Hair follicle dermal papilla cell (primary cell): ENCODE results near the gene HIC1. TPM values are rescaled to one million over a fixed set of nuclear protein-coding genes. Genes with fewer than 3 reads are reported as not detected.

Source experiments
- small RNA-seq: library from RNA; depleted of rRNA; stranded (forward); fragments of <200 nt; gene quantifications from one replicate; pipeline ENCODE3, GENCODE V24; 2012
- total RNA-seq: library from RNA; depleted of rRNA; stranded (reverse); fragments of >200 nt; gene quantifications from 2 replicates; pipeline ENCODE4 v1.2.3, GENCODE V29; 2012

The HIC1 gene, protein sequence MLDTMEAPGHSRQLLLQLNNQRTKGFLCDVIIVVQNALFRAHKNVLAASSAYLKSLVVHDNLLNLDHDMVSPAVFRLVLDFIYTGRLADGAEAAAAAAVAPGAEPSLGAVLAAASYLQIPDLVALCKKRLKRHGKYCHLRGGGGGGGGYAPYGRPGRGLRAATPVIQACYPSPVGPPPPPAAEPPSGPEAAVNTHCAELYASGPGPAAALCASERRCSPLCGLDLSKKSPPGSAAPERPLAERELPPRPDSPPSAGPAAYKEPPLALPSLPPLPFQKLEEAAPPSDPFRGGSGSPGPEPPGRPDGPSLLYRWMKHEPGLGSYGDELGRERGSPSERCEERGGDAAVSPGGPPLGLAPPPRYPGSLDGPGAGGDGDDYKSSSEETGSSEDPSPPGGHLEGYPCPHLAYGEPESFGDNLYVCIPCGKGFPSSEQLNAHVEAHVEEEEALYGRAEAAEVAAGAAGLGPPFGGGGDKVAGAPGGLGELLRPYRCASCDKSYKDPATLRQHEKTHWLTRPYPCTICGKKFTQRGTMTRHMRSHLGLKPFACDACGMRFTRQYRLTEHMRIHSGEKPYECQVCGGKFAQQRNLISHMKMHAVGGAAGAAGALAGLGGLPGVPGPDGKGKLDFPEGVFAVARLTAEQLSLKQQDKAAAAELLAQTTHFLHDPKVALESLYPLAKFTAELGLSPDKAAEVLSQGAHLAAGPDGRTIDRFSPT
- total RNA-seq: 69.8 and 71.9 TPM in 2 replicates

DNA sequence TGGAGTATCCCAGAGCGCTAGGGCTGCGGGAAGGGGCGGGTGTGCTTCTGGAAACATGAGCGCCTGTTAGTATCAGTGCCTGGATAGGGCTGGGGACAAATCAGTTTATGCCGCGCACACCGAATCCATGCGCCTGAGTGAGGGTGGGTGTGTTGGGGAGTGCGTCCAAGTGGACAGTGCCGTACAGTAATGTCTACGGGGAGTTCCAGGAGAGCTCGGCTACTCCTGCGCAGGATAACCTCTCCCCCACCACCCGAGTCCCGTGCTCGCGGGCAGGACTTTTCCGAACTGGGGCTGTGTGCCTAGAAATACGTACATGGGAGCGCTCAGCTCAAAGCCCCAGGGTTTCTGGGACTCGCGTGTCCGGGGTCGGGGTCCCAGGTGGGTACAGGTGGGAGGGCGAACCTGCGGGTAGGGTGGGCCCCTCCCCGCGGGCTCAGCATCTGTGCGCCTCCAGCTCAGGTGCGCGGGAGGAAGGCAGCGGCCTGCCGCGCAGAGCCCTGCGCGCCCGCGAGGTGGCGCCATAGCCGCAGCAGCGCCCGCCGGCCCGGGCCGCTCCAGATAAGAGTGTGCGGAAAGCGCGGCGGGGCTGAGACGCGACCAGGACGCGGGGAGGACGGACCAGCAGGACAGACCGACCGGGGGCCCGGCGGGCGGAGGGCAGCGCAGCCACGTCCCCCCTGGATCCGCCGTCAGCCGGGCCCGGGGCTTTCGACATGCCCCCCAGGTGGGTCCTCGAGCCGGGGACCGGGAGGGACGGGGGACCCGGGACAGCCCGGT, at the start of gene HIC1:
Gene HIC1, plus strand, starts transcription at position 592 of the 780 bp plus-strand sequence. CDS start 1,588 bp downstream, outside the sequence.

DNA sequence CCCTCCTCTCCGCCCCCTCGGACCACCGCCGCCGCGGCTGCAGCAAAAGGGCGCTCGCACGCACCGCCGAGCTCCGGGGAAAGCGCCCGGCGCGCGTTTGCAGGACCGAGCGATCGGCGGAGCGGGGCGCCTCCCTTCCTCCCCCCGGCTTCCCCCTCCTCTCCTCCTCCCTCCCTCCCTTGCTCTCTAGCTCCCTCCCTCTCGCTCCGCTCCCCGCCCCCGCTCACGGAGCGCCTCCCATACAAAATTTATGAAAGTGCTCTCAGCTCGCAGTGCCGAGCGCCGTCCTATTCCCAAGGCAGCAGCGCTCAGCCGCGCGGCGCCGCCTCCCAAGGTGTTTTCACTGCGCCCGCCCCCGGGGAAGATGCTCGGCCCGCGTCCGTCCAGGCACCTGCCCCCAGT, 29.7 kb upstream of the HIC1 start, which contains the start of gene RTN4RL1:
Gene RTN4RL1, minus strand, starts transcription at position 115 of the 402 bp plus-strand sequence. CDS start 469 bp downstream, outside the sequence.

DNA sequence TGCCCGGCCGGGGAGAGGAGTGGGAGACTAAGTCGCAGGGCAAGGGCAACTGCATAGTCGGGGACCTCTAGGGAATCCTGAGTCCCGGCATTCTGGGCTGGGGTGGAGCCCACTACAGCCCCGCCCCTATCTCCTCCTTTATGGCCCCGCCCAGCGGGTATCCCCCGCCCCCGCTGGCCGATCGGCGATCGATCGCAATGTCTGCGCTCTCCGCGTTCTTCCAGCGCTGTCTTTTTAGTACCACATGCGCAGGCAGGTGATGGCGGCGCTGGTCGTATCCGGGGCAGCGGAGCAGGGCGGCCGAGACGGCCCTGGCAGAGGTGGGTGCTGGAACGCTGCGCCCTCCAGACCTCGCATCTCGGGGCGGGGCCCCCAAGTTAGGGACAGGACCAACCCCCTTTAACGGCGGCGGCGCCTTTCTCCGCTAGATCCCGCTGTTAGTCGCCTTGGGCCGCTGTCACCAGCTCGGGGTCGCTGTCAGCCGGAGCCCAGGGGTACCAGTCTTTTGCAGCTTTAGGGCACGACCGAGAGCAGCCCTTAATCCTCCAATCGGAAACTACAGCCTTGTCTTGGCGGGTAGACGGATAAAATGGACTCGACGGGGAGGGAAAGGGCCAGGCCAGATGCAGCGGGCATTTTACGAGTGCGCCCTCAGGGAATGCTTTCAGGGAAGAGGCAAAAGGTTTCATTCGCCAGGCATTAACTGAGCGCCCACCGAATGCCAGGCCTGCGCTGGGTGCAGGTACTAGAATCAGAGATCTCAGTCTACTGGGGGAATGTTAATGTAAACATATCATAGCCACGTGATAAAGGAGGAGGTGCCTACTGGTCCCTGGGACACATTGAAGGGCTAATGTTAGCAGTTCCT, 24.8 kb upstream of the HIC1 start, which contains the start of gene DPH1:
Gene DPH1, plus strand, starts transcription at position 243 of the 868 bp plus-strand sequence. Its CDS starts 17 bp downstream, at position 260.

DNA sequence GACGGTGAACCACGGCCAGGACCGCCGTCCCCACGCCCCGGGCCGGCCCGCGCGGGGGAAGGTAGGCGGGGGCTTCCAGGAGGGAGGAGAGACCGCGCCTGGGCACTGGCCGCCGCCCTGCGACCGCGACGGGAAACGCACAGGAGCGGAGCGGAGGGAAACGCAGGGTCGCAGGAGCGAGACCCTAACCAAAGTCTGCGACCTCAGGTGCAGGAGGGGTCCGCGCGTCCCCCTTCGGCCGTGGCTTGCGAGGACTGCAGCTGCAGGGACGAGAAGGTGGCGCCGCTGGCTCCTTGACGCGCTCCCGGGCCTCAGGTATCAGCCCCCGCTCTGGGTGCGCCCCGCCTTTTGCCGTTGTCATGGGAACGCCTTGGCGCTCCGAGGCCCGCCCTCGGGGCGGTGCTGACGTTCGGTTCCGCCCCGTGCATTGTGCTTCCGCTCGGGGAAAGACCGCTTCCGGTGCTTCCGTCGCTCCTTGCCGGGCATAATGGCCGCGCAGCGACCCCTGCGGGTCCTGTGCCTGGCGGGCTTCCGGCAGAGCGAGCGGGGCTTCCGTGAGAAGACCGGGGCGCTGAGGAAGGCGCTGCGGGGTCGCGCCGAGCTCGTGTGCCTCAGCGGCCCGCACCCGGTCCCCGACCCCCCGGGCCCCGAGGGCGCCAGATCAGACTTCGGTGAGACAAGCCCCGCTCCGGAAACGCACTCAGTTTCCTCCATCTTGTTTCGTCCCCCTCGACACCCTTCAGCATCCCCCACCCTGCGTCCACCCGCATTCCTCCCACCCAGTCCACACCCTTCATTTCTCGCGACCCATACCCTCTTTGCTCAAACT, 13.1 kb upstream of the HIC1 start, which contains the start of gene OVCA2:
Gene OVCA2, plus strand, starts transcription at position 462 of the 829 bp plus-strand sequence. Its CDS starts 26 bp downstream, at position 488.

Small RNA genes within 50 kb of the gene (small RNA-seq; reads per million reads assigned to genes)
- gene AC090617.6: not detected
- not detected for gene AC090617.9
- gene MIR132: 43.2 reads per million, percentile 97 among the genes with 10 or more reads in this experiment
- 7.0 reads per million, percentile 85 among the genes with 10 or more reads in this experiment for gene MIR212
- not detected for gene OVCA2

Other genes starting within 250 kb of the HIC1 start
- 7.7 and 8.4 TPM in 2 replicates for gene SMYD4, start 225.2 kb upstream of the HIC1 start, total RNA-seq
- 10.1 and 11.7 TPM in 2 replicates for gene RPA1, start 225.1 kb upstream of the HIC1 start, total RNA-seq
- gene RTN4RL1, start 29.8 kb upstream of the HIC1 start, total RNA-seq: 0.85 and 1.6 TPM in 2 replicates
- 57.2 and 64.1 TPM in 2 replicates for gene DPH1, start 24.9 kb upstream of the HIC1 start, total RNA-seq
- 59.7 and 64.3 TPM in 2 replicates for gene OVCA2, start 13.1 kb upstream of the HIC1 start, total RNA-seq
- gene SMG6, start 248.7 kb downstream of the HIC1 start, total RNA-seq: 38.7 and 39.9 TPM in 2 replicates
- gene SRR, start 248.8 kb downstream of the HIC1 start, total RNA-seq: 28.5 and 29.2 TPM in 2 replicates